Right lobe of liver (tissue), 6 donors: ENCODE measurements around the gene ASIC4. TPM values are rescaled to one million over a fixed set of nuclear protein-coding genes. Genes with fewer than 3 reads are reported as not detected.

Experiments used
- ATAC-seq, 4 donors: fragments of 200-7000 bp; cut with Tn5 transposase; one replicate each; pipeline ENCODE4 v1.9.1; 2020; ENCODE audit warnings: mild to moderate bottlenecking in 4 of 4, moderate library complexity in 4 of 4
- DNase-seq, 3 donors: peaks; one replicate each; pipeline ENCODE4 v3.0.0-alpha.2; 2020
- H3K27ac ChIP-seq, 3 donors: fragments of 200-600 bp; one replicate each; pipeline ENCODE4 v1.8.0; 2022
- H3K27me3 ChIP-seq, 2 donors: fragments of 200-600 bp; one replicate each; pipeline ENCODE4 v1.8.0; 2022
- H3K36me3 ChIP-seq, 4 donors: fragments of 200-600 bp; sonication (generic) in 1 of 4; one replicate each; pipeline versions ENCODE4 v1.5.1 to v1.8.0; 2017 to 2022; ENCODE audit warnings: control low read depth in 1 of 4
- H3K4me1 ChIP-seq, 4 donors: fragments of 200-600 bp; sonication (generic) in 1 of 4; one replicate each; pipeline versions ENCODE4 v1.5.1 to v1.8.0; 2017 to 2022; ENCODE audit warnings: control low read depth in 1 of 4
- H3K4me3 ChIP-seq, 3 donors: fragments of 200-600 bp; one replicate each; pipeline ENCODE4 v1.8.0; 2022
- H3K9me3 ChIP-seq, 4 donors: fragments of 200-600 bp; sonication (generic) in 1 of 4; one replicate each; pipeline versions ENCODE4 v1.5.1 to v1.8.0; 2017 to 2022; ENCODE audit warnings: control low read depth in 1 of 4
- CTCF ChIP-seq, 4 donors: fragments of 200-600 bp in 3 of 4; fragments of 450-650 bp in 1 of 4; IDR thresholded peaks; one replicate each; pipeline versions ENCODE4 v1.5.1 to v1.8.0; 2016 to 2022; ENCODE audit warnings: antibody characterized with exemption in 4 of 4, mild to moderate bottlenecking in 2 of 4
- POLR2A ChIP-seq: fragments of 450-650 bp; IDR thresholded peaks from one replicate; pipeline ENCODE4 v1.6.1; 2017; ENCODE audit warnings: antibody characterized with exemption, mild to moderate bottlenecking
- WGBS: methylation state at CpG from one replicate; pipeline ENCODE4 v1.1.6; 2018; ENCODE audit warnings: low coverage, low lambda C conversion rate; ENCODE audit not compliant: insufficient coverage; ENCODE audit errors: missing lambda C conversion rate; 5-methylcytosine and 5-hydroxymethylcytosine counted together
- intact Hi-C, 2 donors: fragments of 100-400 bp; cut with DNase I; formaldehyde crosslinking; loops; one replicate each; pipeline versions ENCODE4 v1.11.2 to v1.14.1; 2022
- total RNA-seq, 6 experiments: library from RNA; depleted of rRNA in 2 of 6; stranded (reverse); fragments of >200 nt in 2 of 6; fragmentation: NEBNext Ultra II Directional in 3 of 6; extraction: Animal tissue kit (Norgen Biotek cat#: 25700) in 3 of 6; gene quantifications; one replicate each; pipeline versions ENCODE4 v1.1.0 to v1.2.4, GENCODE V29; 2016 to 2023
- donor health status: DM: no; HTN: yes; CAD: no.
- donor health status: DM: no; HTN: no; CAD: no.
- donor health status: DM: no; HTN: no; CAD: no.
- donor health status: DM: no; HTN: yes; CAD: no.
- donor health status: DM: no; HTN: yes; CAD: no.

ASIC4 gene
- total RNA-seq, 6 experiments from 2014 or later = not detected

- no peaks in the 10 kb centered on the region for H3K27me3 ChIP-seq
- DNase-seq (no peak), ATAC-seq (no peak)
- TF ChIP-seq CTCF (IDR thresholded peaks at IDR 0.05) = no peak
- no peak for TF ChIP-seq POLR2A
- WGBS = 40% methylated on average over 2 of the region's 3 CpGs
- no peak overlapping the region for H3K4me3 ChIP-seq
- H3K4me1 ChIP-seq = peaks cover 0 to 18% (median 5%) of the 10 kb centered on the region in 4 donors
- intact Hi-C loops = no loop called here
- H3K9me3 ChIP-seq = no peaks in the 10 kb centered on the region
- no peak overlapping the region for H3K27ac ChIP-seq
- no peaks in the 10 kb centered on the region for H3K36me3 ChIP-seq
Measured at GRCh38 chr2:219545295-219545942, 31.1 kb downstream of the ASIC4 start.

- H3K9me3 ChIP-seq = no peaks in the 10 kb centered on the region
- ATAC-seq (no peak), DNase-seq (no peak)
- no peak for TF ChIP-seq CTCF (IDR thresholded peaks at IDR 0.05)
- TF ChIP-seq POLR2A = no peak
- H3K27me3 ChIP-seq = no peaks in the 10 kb centered on the region
- H3K4me1 ChIP-seq = peaks cover 0 to 18% (median 5%) of the 10 kb centered on the region in 4 donors
- H3K4me3 ChIP-seq = no peak overlapping the region
- intact Hi-C loops = no loop called here
- no peaks in the 10 kb centered on the region for H3K36me3 ChIP-seq
- no peak overlapping the region for H3K27ac ChIP-seq
- 54% methylated on average over 3 of the region's 4 CpGs for WGBS
Measured at GRCh38 chr2:219545943-219546352, 31.7 kb downstream of the ASIC4 start.

GRCh38 chr2:219547621-219548020 is 33.3 kb downstream of the ASIC4 start:
- 100% methylated on average over 1 of the region's 26 CpGs for WGBS
- no peak for TF ChIP-seq POLR2A
- TF ChIP-seq CTCF (IDR thresholded peaks at IDR 0.05) = no peak
- no peak overlapping the region for H3K27ac ChIP-seq
- no peaks in the 10 kb centered on the region for H3K9me3 ChIP-seq
- DNase-seq = no peak
- no peaks in the 10 kb centered on the region for H3K36me3 ChIP-seq
- H3K4me1 ChIP-seq = peaks cover 0 to 12% (median 1%) of the 10 kb centered on the region in 4 donors
- H3K27me3 ChIP-seq = no peaks in the 10 kb centered on the region
- H3K4me3 ChIP-seq = no peak overlapping the region
- ATAC-seq = no peak
- intact Hi-C loops = no loop called here

- 92% methylated on average over 17 of the region's 18 CpGs for WGBS
- Histone ChIP-seq H3K4me3 (no peak overlapping the region), H3K27ac (no peak overlapping the region), H3K4me1 (peaks cover 0 to 14% (median 0%) of the 10 kb centered on the region in 4 donors), H3K9me3 (no peaks in the 10 kb centered on the region), H3K36me3 (no peaks in the 10 kb centered on the region), H3K27me3 (no peaks in the 10 kb centered on the region)
- intact Hi-C loops = no loop called here
- TF ChIP-seq CTCF (IDR thresholded peaks at IDR 0.05) (no peak), POLR2A (no peak)
- ATAC-seq = no peak
- DNase-seq = no peak
Measured at GRCh38 chr2:219548990-219549389, 34.7 kb downstream of the ASIC4 start.
